Activated CD4-positive, alpha-beta T cell treated with anti-CD3 and anti-CD28 coated beads, Interleukin-2, amount 50 U/mL, for 24 hours (primary cell): ENCODE measurements around the gene PCAT6.

Experiments
- DNase-seq, 2 donors: peaks; one replicate each; pipeline ENCODE4 v3.0.0-alpha.2; 2020; ENCODE audit warnings: low read depth in 1 of 2, low spot score in 1 of 2

The PCAT6 gene

DNA sequence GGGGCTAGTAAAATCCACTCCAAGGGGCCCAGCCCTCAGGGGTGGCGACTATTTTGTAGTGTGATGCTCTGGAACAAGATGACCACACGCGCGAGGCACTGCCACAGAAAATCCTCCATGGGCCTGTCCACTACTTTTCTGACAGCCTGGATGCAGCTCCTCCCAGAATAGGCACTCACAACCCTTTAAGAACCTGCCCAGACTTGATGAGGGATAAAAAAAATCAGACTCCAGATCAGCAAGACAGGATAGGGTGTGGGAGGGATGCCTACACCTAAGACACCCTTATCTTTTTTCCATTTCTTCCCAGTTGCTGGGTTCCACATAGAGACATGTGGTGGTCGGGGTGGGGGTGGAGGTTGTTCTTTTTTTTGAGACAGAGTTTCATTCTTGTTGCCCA, 33.5 kb downstream of the PCAT6 start:
- DNase-seq: no peak

DNA sequence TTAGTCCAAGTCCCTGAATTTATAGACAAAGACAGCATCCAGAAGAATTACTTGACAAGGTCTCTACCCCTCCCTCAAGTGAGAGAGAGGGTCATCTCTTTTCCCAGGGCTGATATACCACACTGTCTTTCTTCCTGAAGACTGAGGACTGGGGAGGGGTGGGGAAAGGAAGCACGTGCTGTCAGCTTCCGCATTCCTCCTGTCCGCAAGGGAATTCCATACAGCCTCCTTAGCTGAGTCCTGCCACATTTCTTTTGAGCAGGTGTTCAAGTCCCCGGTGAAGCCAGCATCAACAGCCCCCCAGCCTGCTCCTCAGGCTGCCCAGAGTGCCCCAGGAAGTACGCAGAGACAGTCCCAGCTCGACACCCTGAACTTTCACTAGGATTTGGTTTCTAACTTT, 34.2 kb downstream of the PCAT6 start:
- DNase-seq: no peak

DNA sequence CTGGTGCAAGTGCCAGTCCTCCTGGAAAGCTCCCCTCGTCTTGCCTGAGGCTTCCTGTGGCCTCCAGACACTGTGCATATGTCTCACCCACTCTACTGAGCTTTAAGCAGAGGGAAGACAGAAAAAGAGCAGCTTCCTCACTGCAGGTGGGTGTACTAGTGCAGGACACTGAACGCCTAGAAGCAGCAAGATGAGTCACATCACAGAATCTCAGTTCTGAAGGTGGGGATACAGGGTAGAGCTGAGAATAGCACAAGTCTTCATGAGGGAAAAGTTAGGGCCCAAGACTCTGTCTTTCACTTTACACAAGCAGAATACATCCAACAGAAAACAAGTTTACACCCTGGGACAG, 37.4 kb downstream of the PCAT6 start:
- no peak for DNase-seq

DNA sequence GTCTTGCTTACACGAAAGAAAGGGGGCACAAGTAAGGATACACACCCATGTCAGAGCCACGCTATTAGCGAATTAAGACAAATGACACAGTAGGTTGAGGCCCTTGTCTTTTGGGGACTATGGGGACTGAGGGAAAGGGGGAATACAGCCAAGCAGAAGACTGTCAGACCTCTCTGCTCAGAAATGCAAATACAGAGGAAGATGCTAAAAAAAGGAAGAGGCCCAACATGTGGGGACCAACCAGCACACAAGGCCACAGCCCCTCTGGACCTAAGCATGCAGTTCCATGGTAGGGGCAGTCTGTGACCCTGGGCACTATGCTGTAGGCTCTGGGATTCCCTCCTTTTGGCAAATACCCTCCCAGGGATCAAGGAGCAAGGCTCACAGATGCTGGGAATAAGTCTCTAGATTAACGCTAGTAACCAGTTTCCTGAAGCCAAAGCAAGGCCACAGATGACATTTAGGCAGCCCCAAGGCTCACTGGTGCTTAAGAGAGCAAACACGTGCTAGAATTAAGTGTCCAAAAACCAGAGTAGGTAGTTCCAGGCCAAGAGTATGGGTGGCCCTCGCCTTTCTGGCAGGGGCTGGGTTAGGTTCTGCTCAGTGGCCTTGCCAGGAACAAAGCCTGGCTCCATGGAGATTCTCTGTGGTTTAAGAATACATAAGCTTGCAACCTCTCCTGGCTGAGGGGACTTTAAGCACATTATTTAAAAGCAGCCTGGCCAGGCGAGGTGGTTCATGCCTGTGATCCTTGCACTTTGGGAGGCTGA, 40.0 kb downstream of the PCAT6 start:
- no peak for DNase-seq

DNA sequence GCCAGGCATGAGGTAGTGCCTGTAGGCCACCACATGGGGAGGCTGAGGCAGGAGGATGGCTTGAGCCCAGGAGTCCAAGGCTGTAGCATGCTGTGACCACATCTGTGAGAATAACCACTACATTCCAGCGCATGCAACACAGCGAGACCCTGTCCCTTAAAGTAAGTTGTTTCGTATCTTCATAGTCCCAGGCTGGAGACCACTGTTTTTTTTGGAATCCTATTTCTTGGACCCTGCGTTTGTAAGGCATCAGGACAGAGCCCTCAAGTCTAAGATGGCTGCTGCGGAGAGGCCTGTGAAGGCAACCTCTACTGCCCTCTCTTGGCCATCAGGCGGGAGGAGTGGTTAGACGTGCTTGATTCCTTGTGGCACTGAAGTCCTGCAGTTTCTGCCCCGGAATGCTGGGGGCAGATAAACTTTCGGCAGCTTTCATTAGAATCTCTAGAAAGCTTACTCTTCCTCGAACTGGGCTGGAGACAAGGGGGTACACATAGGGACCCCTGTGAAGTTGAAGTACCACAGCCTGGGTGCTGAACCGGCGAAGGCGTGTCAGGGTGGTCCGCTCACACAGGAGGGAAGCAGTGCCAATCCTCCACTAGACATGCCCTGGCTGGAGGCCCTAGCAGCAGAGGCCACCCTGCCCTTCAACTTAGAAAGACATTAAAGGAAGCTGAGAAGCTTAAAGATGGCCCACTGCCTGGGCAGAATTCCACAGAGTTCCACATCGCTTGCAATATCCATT, 41.6 kb downstream of the PCAT6 start:
- peak in 1 of 2 donors; percentile 24 for DNase-seq

DNA sequence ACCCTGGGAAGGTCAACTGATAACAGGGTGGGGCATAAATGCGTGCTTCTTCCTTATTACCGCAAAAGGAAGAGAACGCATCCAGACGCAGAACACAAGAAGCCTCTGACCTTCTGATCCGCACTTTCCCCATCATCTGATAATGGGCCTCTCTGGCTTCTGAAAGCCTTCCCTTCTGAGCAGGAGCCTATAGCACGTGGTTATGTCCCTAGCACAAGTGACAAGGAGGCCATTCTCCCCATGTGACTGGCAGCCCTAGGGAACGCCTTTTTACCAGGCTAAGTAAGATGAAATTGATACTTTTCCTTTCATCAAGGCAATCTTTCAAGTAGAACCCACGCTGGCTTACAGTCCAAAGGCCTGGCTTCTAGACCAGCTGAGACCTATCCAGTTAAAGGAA, 44.0 kb downstream of the PCAT6 start:
- DNase-seq: no peak

DNA sequence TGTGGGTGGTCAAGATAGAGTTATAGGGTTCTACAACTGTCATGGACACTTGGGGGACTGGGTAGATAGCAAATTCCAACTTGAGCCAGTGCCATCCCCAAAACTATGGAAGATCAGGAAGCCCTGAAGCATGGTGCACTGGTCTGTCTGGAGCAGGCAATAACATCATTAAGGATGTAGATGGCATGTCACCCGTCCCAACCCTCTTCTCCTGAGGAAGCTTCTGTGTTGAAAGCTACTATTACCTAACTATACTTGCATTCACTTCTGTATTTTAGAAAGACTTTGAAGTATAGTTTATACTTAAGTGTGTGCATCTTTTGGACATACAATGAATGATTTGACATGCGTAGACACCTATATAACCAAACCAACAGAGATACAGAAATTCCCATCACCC, 45.3 kb downstream of the PCAT6 start:
- no peak for DNase-seq

DNA sequence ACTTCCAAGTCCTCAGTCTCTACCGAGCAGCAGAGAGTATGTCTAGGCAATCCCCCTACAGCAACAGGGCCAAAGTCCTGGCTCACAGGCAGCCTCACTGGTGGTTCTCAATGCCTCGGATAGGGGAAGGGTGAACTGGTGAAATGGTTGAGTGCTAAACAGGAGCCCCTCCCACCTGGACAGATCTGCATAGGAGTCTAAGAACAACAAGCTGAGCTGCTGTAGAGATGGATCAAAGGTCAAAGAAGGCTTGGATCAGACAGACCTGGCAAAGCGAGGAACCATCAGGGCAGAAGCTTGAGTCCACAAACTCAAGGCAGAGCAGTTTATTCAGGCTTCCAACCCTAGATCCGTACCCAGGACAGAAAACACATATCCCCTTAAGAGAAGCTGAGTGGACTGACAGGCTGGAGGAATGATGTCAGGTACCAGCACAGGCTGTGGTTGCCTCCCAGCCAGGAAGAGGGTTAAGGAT, 46.4 kb downstream of the PCAT6 start:
- no peak for DNase-seq

DNA sequence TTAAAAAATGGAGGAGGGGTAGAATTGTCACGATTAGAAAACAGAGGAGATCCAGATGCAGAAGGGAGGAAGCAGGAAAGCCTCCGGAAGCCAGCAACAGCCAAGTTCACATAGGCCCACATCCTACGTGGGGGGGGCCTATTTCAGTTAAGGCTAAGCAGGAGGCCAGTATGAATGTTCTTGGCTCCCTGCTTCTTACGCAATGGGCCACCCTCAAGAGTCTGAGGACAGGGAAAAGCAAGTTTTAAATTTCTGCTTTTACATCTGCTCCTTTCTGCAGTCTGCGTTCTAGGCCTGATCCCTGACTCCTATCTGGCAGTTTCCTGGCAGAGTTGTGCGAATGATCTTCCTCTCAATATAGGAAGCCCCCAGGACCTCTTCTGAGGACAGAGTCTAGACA, 47.6 kb downstream of the PCAT6 start:
- no peak for DNase-seq

DNA sequence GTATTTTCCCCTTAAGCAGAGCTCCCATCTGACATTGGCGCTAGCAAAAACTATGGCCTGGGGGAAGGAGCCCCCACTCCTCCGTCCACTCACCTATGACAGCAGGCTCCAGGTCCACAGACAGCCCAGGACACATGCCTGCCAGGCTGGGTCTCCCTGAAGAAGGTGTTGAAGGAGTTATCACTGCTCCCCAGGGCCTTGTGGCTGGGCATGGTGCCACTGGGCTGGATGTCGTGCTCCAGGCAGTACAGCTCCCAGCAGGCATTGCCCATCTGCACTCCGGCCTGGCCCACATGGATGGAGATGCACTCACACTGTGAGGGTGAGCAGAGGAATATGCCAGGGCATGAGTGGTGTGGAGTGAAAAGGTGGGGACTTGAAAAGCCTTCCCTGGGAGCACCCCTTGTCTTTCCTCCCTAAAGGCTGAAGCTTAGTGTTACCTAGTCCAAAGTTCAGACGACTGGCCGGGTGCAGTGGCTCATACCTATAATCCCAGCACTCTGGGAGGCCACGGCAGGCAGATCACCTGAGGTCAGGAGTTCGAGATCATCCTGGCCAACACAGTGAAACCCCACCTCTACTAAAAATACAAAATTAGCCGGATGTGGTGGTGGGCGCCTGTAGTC, 48.1 kb downstream of the PCAT6 start:
- no peak for DNase-seq

DNA sequence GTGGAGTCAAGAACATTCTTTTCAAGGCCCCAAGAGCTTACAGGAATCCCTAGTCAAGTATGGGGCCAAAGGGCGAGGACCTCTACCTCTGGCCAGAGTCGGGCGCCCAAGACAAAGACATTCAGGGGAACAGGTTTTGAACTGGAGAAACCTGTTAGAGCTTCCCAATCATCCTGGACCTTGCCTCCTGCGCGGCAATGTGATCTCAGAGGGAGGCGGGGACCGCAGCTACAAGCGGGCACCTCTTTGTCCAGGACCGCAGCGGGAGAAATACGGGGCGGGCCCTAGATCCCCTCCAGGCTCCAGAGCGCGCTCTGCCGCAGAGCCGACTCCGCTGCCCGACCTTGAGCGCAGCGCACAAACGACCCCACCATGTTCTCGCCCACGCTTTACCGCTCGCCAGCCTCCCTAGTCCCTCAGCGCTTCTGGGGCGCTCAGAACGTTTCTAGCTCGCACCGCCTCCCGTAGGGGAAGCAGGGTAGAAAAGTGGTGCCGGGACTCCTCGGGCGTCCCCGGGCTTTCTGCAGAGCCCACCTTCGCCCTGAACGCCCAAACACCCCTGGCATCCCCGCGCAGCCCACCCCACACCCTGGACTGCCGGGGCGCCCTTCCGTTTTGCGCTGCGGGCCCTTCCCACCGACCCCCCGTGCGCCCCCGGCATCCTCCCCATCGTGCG, 50.1 kb downstream of the PCAT6 start:
- DNase-seq: no peak
